ENCODE measurements around the gene TRIM16.
A peak's percentile ranks its signal among the peaks of the same experiment; 100 is the strongest.
"Not testable (repeated sequence)": the region's sequence is repeated elsewhere in the genome, so short reads cannot be mapped to it uniquely, and the experiment has no call there.

TRIM16 gene

GRCh38 chr17:15657868-15658267, 26.2 kb downstream of the TRIM16 start:
- no peak for DNase-seq

GRCh38 chr17:15654886-15655561, 29.1 kb downstream of the TRIM16 start:
- DNase-seq, result no peak

- not testable (repeated sequence) for DNase-seq
Observed at GRCh38 chr17:15654401-15654800, 29.7 kb downstream of the TRIM16 start.

- DNase-seq, result no peak
Observed at GRCh38 chr17:15652960-15653359, 31.2 kb downstream of the TRIM16 start.

DNA sequence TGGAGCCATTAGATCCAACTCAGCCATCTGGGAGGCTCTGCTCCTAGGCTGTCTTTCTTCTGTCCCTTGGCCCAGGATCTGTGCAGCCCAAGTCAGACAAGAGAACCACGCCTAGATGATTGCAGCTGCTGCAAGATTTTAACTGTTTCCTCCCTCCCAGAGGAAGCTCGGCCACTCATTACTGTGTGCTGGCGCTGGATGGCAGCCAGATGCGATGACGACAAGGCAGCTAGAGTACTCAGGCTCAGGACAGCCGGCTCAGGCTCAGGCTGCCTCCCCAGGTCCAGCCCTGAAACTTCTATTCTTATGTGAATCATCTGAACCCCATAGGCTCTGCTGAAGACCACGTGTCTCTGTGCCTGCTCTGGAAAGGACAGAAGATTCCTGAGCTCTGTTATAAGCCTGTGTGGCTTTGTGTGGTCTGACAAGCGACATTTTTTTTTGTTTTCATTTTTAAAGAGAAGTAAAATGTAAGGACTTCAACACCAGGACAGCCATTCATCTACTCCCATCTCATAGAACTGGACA, 32.5 kb downstream of the TRIM16 start:
- peak; percentile 53 for DNase-seq

GRCh38 chr17:15650741-15651582, 33.1 kb downstream of the TRIM16 start:
- DNase-seq, result no peak

DNA sequence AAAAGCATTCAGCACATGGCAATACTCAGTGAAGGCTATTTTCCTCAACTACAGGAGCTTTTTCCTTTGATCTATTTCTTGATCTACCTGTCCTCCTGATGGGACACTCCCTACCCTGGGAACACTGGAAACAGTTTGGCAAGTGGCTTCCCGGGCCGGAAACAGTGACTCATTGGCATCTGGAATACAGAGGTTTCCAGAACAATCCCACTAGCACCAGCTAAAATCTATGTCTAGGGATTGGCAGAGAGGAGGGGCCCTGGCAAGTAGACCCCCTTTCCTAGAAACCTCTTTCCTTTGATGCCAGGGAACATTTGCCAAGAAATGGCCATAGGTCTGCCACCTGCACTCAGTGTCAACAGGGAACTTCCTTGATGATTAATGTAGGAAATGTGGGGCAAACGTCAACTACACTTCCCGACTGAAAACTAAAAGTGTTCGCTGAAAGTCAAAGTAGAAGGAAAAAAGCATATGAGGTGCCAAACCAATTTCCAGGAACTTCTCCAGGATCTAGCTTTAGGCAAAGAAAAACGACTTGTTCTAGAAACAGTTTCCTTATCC, 34.2 kb downstream of the TRIM16 start:
- no peak for DNase-seq

- no peak for DNase-seq
Observed at GRCh38 chr17:15648386-15648785, 35.7 kb downstream of the TRIM16 start.

DNA sequence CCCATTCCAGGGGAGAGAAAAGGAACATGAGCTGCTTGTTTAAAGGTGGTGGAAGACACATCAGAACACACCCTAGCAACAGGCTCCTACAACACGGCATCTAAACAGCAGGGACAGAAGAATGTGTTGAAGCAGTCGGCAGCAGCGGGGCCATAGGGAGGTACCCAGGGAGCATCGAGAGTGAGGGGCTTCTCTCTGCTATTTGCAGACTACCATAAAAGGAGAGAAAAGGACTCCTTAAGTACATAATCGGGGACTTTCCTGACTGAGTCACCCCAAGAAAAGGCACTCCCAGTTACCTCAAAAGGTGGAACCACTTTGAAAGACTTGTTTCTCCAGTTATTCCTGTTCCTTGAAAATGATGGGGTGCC, 38.2 kb downstream of the TRIM16 start:
- not testable (repeated sequence) for DNase-seq

DNA sequence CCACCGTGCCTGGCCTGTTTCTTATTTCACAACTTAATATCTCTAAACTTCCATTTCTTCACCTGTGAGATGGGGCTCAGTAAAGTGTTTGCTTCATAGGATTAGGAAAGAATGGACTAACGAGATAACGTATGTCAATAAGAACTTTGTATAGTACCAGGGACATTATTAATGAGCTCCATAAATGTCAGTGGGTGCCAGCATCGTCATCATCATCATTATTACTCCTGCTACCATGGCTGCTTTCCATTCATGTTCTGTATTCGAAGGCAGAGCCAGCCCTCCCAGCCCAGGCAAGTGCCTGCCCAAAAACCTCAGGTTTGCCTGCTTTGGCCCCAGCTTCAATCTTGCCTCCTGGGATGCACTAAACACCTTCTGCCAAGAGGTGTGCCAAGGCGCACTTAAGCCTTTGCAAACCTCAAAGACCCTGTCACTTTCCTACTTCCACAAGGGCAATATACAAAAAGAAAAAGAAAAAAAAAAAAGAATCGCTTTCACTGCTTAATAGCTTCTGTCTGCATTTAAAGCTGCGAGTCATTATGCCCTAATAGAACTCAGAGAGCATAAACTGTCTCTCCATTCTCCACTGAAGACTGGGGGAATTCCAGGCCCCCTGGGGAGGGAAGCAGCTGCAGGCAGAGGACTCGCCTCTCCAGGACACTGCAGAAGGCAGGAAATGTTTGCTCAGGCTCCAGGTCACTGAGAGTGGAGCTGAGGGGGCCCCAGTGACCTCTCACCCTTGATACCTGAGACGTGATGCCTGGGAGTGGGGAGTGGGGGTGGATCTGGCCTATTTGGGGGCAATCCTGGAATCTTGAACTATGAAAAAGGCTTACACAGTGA, 38.8 kb downstream of the TRIM16 start:
- DNase-seq, result not testable (repeated sequence)

- DNase-seq, result not testable (repeated sequence)
Observed at GRCh38 chr17:15642505-15643251, 41.4 kb downstream of the TRIM16 start.

- DNase-seq, result not testable (repeated sequence)
Observed at GRCh38 chr17:15642014-15642413, 42.1 kb downstream of the TRIM16 start.

- DNase-seq, result not testable (repeated sequence)
Observed at GRCh38 chr17:15630930-15631453, 53.1 kb downstream of the TRIM16 start.

DNA sequence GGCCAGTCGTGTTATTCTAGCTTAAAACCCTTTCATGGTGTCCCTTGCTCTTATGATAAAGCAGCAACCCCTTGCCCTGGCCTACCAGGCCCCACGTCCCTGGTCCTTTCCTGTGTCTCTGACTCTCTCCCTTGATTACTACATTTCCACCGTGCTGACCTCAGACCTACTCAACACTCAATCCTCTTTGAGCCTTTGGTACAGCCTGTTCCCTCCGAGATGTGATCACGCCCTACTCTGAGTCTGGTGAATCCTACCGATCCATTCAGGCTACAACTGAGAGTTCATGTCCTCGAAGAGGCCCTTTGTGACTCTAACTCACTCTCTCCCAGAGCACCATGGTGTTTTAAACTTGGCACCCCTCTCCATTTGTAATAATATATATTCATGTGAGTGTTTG, 54.1 kb downstream of the TRIM16 start:
- DNase-seq, result not testable (repeated sequence)

DNA sequence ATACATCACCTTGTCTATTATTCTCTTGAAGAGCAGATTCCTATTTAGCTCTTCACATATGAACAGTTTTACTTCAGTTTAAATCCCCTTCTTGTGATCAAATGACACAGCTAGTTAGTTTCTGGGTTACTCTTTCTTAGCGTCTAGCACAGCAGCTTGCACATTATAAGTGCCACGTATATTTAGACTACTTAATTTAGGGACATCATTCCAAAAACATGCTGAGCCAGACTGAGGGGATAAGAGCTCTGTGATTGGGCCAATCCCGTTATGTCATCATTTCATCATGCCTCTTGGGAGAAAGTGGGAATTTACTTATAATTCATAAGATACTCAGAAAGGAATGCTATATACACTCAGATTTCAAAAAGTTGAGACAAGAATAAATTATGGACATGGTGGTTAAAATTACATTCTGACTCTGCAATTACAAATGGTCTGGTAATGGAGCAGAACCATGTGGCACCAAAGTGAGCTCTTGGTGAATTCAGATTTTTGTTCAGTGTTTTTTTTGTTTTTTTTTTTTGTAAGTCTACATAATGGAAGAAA, 60.4 kb downstream of the TRIM16 start:
- not testable (repeated sequence) for DNase-seq

DNA sequence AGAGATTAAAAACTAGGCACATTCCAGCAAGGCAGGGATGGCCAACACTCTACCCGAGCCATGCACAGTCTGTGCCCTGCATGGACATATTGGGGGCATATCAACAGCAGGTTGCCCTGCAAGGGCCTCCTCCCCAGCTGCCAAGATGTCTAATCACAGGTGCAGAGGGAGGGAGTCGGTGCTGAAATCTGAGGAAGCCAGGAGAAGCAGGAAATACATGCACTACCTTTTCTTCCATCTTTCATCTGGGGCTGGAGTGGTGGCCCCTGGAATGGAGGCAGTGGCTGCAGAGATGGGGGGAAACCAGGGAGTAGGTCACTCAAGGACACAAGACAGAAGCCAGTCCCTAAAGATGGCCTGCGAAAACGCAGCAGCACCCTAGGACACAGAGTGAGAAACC, 60.9 kb downstream of the TRIM16 start:
- DNase-seq, result not testable (repeated sequence)

DNA sequence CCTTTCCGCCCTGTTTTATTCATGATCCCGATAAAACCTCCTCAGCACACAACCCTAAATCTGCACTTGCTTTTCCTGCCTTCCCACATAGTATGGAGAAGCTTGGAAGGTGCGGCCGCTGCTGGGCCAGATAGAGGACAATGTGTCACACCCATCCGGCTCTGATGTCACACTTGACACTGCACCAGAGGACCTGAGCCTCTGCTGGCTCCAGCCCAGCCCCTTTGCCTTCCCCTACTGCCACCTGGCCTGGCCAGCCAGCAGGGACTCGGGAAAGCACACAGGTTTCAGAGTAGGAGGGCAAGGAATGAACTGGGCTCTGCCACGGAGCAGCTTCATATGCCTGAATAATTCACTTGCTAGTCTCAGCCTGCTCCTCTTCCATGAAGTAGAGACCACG, 62.0 kb downstream of the TRIM16 start:
- DNase-seq, result not testable (repeated sequence)

DNA sequence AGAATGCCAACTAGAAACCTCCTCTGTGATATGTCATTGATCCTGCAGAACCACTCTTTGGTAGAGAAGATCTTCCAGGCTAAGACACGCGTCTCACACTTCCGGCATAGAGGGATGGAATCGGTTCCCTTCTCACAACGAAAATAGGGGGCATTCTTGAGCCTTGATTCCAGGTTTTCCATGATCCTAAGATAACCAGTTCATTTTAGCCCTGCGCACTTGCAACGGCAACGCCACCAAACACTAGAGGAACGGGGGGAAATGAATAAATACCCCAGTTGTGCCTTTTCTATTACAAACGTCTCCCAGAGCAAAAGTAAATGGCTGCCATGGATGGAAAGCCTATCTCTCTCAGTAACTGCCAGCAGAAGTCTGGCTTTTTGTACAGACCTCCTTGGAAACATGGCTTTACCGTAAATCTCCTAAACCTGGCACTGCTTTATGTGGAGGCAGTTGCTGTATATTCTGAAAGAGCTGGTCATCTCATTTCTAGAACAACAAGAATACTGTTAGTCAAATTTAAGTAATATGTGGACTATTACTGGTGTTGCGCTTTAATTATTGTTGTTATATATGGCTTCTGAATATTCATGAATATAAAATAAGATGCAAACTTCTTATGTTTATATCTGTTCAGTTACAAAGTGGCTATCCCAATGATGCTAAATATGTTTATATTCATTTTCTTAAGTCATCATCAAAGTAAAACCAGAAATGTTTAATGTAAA, 64.6 kb downstream of the TRIM16 start, which contains the start of gene FBXW10B:
Gene FBXW10B, minus strand, starts transcription at position 374 of the 728 bp plus-strand sequence. Its CDS starts 192 bp downstream, at position 182.
- DNase-seq, result not testable (repeated sequence)

GRCh38 chr17:15616828-15617227, 67.3 kb downstream of the TRIM16 start:
- DNase-seq, result not testable (repeated sequence)

- DNase-seq, result not testable (repeated sequence)
Observed at GRCh38 chr17:15615850-15616249, 68.3 kb downstream of the TRIM16 start.
